Thymus (tissue), 11 donors: ENCODE measurements around the gene BACE2. TPM values are rescaled to one million over a fixed set of nuclear protein-coding genes. Genes with fewer than 3 reads are reported as not detected.

Source experiments
- DNase-seq, 9 donors: peaks; one replicate each; pipeline ENCODE4 v3.0.0-alpha.2; 2013; ENCODE audit warnings: low spot score in 9 of 9, low read depth in 6 of 9, missing footprints in 1 of 9
- H3K27ac ChIP-seq, 2 donors: one replicate each; pipeline ENCODE4 v1.5.1; 2013; ENCODE audit warnings: control low read depth in 1 of 2, low read depth in 1 of 2, low read length in 1 of 2, mild to moderate bottlenecking in 1 of 2, moderate library complexity in 1 of 2
- H3K27me3 ChIP-seq, 2 donors: one replicate each; pipeline ENCODE4 v1.5.1; 2013; ENCODE audit warnings: low read length in 1 of 2; ENCODE audit not compliant: control insufficient read depth in 2 of 2, insufficient read depth in 1 of 2
- H3K36me3 ChIP-seq, 2 donors: one replicate each; pipeline ENCODE4 v1.5.1; 2013; ENCODE audit warnings: low read length in 1 of 2, mild to moderate bottlenecking in 1 of 2, moderate library complexity in 1 of 2; ENCODE audit not compliant: control insufficient read depth in 2 of 2, insufficient read depth in 2 of 2
- H3K4me1 ChIP-seq, 2 donors: one replicate each; pipeline ENCODE4 v1.5.1; 2013; ENCODE audit warnings: low read length in 2 of 2; ENCODE audit not compliant: control insufficient read depth in 2 of 2, insufficient read depth in 2 of 2
- H3K4me3 ChIP-seq, 2 donors: one replicate each; pipeline ENCODE4 v1.5.1; 2013; ENCODE audit warnings: low read length in 2 of 2, control low read depth in 1 of 2, mild to moderate bottlenecking in 1 of 2
- H3K9me3 ChIP-seq, 2 donors: one replicate each; pipeline ENCODE4 v1.5.1; 2013; ENCODE audit warnings: low read length in 1 of 2, mild to moderate bottlenecking in 1 of 2; ENCODE audit not compliant: control insufficient read depth in 2 of 2, insufficient read depth in 1 of 2
- WGBS: extraction: QIAGEN DNeasy Blood & Tissue Kit; methylation state at CpG from one replicate; pipeline ENCODE4 v1.1.7; 2013; 5-methylcytosine and 5-hydroxymethylcytosine counted together
- polyA plus RNA-seq: library from polyadenylated mRNA; stranded (reverse); fragments of 200-250 nt; gene quantifications from one replicate; pipeline ENCODE4 v1.2.3, GENCODE V29; 2013
- total RNA-seq: library from RNA; stranded (reverse); fragments of 120-200 nt; gene quantifications from one replicate; pipeline ENCODE4 v1.2.4, GENCODE V29; 2013
- donor health status: healthy.

The BACE2 gene
- total and polyA plus RNA-seq, 2 donors = 5.9 to 17.6 TPM

GRCh38 chr21:41169701-41170100 lies 1.7 kb downstream of the BACE2 start:
- Histone ChIP-seq H3K4me3 (no peak overlapping the region), H3K9me3 (peaks cover 0 to 3% of the 10 kb centered on the region in 2 donors), H3K27ac (no peak overlapping the region), H3K27me3 (peaks cover 52 to 76% of the 10 kb centered on the region in 2 donors), H3K4me1 (peaks cover 0 to 2% of the 10 kb centered on the region in 2 donors), H3K36me3 (no peaks in the 10 kb centered on the region)
- DNase-seq = no peak
- 88% methylated on average over 6 of the region's 6 CpGs for WGBS

GRCh38 chr21:41170442-41170841 lies 2.5 kb downstream of the BACE2 start:
- no peak for DNase-seq
- no peak overlapping the region for H3K4me3 ChIP-seq
- 30% methylated on average over 2 of the region's 2 CpGs for WGBS
- H3K27me3 ChIP-seq = peaks cover 47 to 72% of the 10 kb centered on the region in 2 donors
- peaks cover 0 to 3% of the 10 kb centered on the region in 2 donors for H3K9me3 ChIP-seq
- no peak overlapping the region for H3K27ac ChIP-seq
- no peaks in the 10 kb centered on the region for H3K36me3 ChIP-seq
- peaks cover 0 to 2% of the 10 kb centered on the region in 2 donors for H3K4me1 ChIP-seq

- 68% methylated on average over 15 of the region's 15 CpGs for WGBS
- H3K36me3 ChIP-seq = no peaks in the 10 kb centered on the region
- no peak for DNase-seq
- no peak overlapping the region for H3K4me3 ChIP-seq
- H3K9me3 ChIP-seq = peaks cover 0 to 3% of the 10 kb centered on the region in 2 donors
- H3K4me1 ChIP-seq = peaks cover 0 to 2% of the 10 kb centered on the region in 2 donors
- H3K27me3 ChIP-seq = peaks cover 42 to 67% of the 10 kb centered on the region in 2 donors
- H3K27ac ChIP-seq = no peak overlapping the region
These were observed 3.1 kb downstream of the BACE2 start for GRCh38 chr21:41170859-41171609.

GRCh38 chr21:41175080-41175479 lies 7.1 kb downstream of the BACE2 start:
- 93% methylated on average over 6 of the region's 6 CpGs for WGBS
- no peaks in the 10 kb centered on the region for H3K36me3 ChIP-seq
- no peak for DNase-seq
- H3K27me3 ChIP-seq = peaks cover 8 to 34% of the 10 kb centered on the region in 2 donors
- no peak overlapping the region for H3K27ac ChIP-seq
- no peaks in the 10 kb centered on the region for H3K9me3 ChIP-seq
- no peak overlapping the region for H3K4me3 ChIP-seq
- H3K4me1 ChIP-seq = no peaks in the 10 kb centered on the region

GRCh38 chr21:41176846-41177245 lies 8.9 kb downstream of the BACE2 start:
- 86% methylated on average over 3 of the region's 3 CpGs for WGBS
- no peaks in the 10 kb centered on the region for H3K4me1 ChIP-seq
- no peak overlapping the region for H3K27ac ChIP-seq
- no peaks in the 10 kb centered on the region for H3K9me3 ChIP-seq
- no peaks in the 10 kb centered on the region for H3K36me3 ChIP-seq
- no peak for DNase-seq
- H3K27me3 ChIP-seq = peaks cover 0 to 17% of the 10 kb centered on the region in 2 donors
- no peak overlapping the region for H3K4me3 ChIP-seq

- Histone ChIP-seq H3K4me3 (no peak overlapping the region), H3K4me1 (no peaks in the 10 kb centered on the region), H3K36me3 (no peaks in the 10 kb centered on the region), H3K27me3 (peaks cover 0 to 3% of the 10 kb centered on the region in 2 donors), H3K27ac (no peak overlapping the region), H3K9me3 (no peaks in the 10 kb centered on the region)
- DNase-seq = no peak
- WGBS = 93% methylated on average over 4 of the region's 4 CpGs
These were observed 12.8 kb downstream of the BACE2 start for GRCh38 chr21:41180752-41181151.

- Histone ChIP-seq H3K9me3 (no peaks in the 10 kb centered on the region), H3K4me1 (no peaks in the 10 kb centered on the region), H3K36me3 (no peaks in the 10 kb centered on the region), H3K27ac (no peak overlapping the region), H3K27me3 (no peaks in the 10 kb centered on the region), H3K4me3 (no peak overlapping the region)
- WGBS = 98% methylated on average over 1 of the region's 1 CpG
- DNase-seq = no peak
These were observed 14.6 kb downstream of the BACE2 start for GRCh38 chr21:41182547-41182946.

- no peak for DNase-seq
- no peak overlapping the region for H3K4me3 ChIP-seq
- 96% methylated on average over 4 of the region's 4 CpGs for WGBS
- H3K4me1 ChIP-seq = no peaks in the 10 kb centered on the region
- no peaks in the 10 kb centered on the region for H3K27me3 ChIP-seq
- no peaks in the 10 kb centered on the region for H3K9me3 ChIP-seq
- H3K27ac ChIP-seq = no peak overlapping the region
- H3K36me3 ChIP-seq = no peaks in the 10 kb centered on the region
These were observed 15.6 kb downstream of the BACE2 start for GRCh38 chr21:41183575-41183974.

- Histone ChIP-seq H3K9me3 (no peaks in the 10 kb centered on the region), H3K27me3 (no peaks in the 10 kb centered on the region), H3K36me3 (no peaks in the 10 kb centered on the region), H3K4me1 (no peaks in the 10 kb centered on the region), H3K27ac (no peak overlapping the region), H3K4me3 (no peak overlapping the region)
- no peak for DNase-seq
- 96% methylated on average over 6 of the region's 6 CpGs for WGBS
These were observed 17.8 kb downstream of the BACE2 start for GRCh38 chr21:41185802-41186201.
